HG02678 (cell line): Measurements from ENCODE around the gene NDUFA11.

ENCODE experiments used
- ATAC-seq: cut with Tn5 transposase; IDR thresholded peaks from one replicate; pipeline ENCODE4 v1.9.1; 2021; ENCODE audit warnings: mild to moderate bottlenecking, moderate library complexity; ENCODE audit not compliant: unreplicated experiment

The NDUFA11 gene

DNA sequence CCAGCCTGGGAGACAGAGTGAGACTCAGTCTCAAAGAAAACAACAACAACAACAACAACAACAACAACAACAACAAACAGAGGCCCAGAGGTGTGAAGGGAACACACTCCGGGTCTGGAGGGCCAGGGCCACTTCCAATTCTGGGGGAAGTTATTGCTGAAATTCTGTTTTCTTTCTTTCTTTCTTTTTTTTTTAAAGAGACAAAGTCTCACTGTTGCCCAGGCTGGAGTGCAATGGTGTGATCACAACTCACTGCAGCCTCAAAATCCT, 7.0 kb upstream of the NDUFA11 start:
- ATAC-seq = no peak

DNA sequence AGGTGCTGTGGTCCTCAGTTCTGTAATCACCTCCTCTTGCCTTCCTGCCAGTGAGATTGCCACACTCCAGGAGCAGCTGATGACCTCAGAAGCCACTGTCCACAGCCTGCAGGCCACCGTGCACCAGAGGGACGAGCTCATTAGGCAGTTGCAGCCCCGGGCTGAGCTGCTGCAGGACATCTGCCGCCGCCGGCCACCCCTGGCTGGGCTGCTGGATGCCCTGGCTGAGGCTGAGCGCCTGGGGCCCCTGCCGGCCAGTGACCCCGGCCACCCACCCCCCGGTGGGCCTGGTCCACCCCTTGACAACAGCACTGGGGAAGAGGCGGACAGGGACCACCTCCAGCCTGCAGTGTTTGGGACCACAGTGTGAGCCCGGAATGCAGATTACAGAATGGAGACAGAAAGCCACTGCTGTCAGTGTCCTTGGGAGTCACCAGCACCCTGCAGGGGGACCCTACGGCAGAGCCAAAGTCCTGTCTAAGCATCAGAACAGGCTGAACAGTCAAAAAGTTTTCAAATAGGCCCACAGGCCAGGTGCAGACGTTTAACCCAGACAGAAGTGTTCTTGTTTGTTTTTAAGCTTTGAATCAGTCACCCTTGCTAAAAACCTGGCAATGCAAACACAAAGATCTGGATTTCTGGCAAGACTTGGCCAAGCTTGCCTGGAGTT, 5.3 kb upstream of the NDUFA11 start:
- ATAC-seq = no peak

DNA sequence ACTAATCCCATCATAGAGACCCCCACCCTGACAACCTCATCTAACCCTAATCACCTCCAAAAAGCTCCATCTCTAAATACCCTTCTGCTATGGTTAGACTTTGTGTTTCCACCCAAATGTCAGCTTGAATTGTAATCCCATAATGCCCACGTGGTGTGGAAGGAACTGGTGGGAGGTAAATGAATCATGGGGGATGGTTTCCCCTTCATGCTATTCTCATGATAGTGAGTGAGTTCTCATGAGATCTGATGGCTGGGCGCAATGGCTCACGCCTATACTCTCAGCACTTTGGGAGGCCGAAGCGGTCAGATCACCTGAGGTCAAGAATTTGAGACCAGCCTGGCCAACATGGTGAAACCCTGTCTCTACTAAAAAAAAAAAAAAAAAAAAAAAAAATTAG, 3.7 kb upstream of the NDUFA11 start:
- no peak for ATAC-seq

DNA sequence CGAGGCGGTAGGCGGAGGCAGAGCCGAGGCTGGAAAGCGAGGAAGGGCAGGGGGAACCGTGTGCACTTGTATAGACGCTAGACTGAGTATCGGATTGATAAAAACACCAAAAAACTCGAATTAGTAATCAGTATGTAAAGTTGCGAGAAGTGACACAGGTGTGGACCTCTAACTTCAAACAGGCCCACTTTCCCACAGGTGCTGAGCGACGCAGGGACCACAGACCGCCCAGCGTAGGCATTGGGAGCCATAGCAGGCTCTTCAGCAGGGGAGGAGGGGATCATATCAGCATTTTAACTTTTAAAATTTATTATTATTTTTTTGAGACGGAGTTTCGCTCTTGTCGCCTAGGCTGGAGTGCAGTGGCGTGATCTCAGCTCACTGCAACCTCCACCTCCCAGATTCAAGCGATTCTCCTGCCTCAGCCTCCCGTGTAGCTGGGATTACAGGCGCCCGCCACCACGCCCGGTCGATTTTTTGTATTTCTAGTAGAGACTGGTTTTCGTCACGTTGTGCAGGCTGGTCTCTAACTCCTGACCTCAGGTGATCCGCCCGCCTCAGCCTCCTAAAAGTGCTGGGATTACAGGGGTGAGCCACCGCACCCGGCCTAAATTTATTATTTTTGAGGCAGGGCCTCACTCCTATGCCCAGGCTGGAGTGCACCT, 1.7 kb upstream of the NDUFA11 start:
- ATAC-seq = no peak

DNA sequence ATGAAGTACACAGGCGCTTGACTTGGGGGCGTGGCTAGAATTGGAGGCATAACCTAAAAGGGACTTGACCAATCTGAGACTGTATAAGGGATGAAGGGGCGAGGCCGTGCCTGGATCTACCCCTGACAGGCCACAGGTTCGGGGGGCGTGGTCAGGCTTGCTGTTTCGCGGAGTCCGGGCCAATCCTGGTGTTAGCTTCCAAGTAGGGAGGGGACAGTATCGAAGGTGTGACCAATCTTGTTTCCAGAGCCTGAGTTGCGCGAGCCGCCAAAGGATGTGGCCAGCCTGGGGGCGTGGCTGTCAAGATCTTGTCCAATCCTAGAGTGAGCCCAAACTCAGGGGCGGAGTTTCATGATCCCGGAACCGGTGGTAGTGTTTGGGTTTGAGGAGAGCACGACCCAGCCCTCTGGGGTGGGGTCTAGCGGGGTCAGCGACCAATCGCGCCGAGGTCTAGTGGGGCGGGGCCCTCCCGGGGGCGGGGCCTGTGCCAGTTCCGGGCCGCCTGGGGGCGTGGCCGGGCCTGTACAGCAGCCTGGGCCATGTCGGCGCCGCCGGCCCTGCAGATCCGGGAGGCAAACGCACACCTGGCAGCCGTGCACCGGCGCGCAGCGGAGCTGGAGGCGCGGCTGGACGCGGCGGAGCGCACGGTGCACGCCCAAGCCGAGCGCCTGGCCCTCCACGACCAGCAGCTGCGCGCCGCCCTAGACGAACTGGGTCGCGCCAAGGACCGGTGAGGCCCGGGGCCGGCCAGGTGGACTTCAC, 943 bp upstream of the NDUFA11 start, which contains the start of gene VMAC:
Gene VMAC, plus strand, starts transcription at position 521 of the 762 bp plus-strand sequence. Its CDS starts 19 bp downstream, at position 540.
- peak; percentile 75 for ATAC-seq

DNA sequence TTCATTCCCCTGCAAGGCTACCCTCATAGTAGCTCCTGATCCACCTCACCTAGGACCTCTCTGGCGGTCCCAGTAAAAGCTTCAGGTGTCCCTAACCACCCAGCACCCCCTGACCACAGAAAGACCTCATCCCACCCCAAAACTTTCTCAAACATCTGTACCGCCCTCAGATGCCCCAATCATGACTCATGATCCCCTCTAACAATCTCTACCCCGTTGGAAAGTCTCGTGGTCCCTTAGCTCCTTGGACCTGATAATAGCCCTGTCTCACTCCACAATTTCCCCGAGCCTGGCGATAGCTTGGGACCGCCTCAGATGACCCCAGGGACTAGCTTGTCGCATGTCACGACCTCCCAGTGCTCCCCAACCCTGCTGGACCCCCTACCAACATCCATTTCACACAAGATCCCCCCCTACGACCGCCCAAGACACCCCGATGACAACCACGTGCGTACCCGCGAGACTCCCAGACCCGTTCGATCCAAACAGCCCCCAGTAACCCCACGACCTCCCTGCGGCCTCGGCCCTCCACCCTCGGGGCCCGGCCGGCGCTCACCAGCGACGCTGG, 450 bp downstream of the NDUFA11 start:
- ATAC-seq = no peak

DNA sequence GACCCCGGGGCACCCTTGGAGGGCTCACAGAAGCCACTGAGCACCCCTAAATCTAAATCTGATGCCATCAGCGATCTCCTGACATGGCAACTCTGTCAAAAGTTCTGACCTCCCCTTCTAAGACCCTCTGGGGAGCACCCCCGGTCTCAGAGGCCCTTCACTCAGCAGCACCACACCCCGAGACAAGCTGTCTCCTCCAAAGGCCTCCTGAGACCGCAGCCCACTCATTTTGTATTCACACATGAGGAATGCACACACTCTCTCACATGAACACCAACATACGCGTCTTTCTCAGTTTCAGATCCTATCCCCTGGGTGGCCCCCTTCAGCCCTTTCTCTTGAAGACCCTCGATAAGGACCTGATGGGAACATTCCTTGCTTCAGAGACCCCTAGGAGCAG, 2.6 kb downstream of the NDUFA11 start:
- ATAC-seq = no peak

DNA sequence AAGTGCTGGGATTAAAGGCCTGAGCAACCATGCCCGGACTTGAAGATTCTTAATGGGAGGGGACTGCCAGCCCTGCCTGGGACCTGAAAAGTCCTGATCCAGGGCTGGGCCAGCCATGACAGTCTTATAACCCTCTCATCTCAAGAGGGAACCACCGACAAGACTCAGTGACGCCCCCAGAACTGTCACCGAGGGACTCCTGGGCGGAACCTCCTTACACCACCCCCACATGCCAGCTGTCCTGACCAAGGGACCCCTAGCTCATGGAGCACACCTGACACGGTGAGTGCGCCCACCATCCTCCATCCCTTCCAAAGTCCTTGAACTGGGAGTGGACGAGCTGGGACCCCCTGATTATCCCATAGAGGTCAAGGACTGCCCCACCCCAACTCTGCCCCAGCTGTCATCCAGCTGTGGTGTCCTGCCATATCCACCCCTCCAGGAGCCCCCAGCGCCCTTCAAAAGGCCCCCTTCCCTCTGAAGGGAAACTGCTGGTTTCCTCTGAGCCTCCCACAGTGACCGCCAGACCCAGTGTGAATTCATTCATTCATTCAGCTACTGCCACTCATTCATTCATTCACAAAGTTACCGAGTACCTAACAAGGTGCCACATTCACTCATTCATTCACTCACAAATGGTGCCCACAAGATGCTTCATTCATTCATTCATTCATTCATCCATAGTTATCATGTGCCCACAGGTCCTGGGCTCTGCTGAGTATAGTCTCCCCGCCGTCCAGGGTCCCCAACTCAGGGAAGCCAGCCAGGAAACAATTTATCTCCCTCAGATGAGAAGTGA, 3.7 kb downstream of the NDUFA11 start:
- ATAC-seq = no peak

DNA sequence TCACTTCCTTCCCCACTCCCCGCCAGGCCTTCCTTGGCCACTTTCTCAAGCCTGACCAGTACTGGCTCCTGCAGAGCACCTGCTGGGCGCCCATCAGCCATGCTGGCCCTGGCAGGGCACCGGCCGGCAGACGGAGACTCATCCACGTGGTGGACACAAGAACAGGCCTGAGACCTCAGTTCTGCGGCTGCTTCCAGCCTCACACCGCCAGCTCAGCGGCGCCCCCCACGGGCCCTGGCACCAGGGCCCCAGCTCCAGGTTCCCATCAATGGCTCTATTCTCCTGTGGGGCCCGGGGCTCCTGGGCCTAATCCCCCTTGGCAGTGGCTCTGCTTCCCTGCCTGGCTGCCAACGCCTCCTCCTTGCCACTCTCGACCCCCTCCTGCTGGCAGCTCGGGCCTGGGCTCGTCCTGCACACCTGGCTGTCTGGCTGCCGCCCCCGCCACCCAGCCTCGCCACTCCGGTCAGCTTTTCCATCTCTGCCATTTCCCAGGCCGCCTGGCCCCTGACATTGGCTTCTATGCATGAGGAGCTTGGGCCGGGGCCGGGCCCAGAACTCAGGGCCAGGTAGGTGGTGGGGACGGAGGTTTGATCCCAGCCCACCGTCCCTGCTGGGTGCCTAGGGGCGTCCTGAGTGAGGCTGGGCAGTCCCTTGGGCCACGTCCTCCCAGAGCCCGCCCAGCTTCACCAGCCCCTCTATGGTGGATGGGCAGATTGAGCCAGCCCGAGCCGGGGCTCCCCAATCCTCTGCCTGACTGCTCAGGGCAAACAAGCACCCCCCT, 6.2 kb downstream of the NDUFA11 start:
- ATAC-seq = no peak

DNA sequence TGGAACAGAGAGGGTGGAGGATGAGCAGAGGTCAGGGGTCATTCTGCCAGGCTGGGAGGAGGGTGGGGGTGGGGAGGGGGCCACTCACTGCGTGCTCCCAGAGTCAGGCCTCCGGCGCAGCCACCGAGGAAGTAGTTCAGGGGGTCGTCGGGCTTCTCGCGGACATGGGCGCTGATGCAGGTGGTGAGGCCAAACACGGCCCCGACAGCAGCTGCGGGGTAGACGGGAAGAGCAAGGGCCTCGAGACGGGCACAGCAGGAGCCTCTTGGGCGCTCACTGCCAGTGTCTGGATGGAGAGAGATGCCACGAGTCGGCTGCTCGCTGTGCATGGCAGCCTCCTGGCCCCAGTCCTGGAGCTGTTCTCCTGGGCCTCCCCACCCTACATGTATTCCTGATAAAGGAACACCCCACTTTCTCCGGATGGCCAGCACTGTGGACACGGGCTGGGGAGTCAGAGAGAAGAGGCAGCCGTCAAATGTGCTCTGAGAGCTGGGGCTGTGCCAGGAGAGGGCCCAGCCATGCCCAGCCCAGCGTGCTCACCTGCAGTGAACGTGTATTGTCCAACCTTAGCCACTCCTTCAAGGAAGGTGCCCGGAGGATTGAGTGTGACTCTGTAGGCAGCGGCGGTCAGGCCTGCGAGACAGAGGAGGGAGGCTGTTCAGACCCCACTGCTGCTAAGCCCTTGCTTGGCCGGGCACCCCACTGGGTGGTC, 7.1 kb downstream of the NDUFA11 start:
- ATAC-seq = no peak

DNA sequence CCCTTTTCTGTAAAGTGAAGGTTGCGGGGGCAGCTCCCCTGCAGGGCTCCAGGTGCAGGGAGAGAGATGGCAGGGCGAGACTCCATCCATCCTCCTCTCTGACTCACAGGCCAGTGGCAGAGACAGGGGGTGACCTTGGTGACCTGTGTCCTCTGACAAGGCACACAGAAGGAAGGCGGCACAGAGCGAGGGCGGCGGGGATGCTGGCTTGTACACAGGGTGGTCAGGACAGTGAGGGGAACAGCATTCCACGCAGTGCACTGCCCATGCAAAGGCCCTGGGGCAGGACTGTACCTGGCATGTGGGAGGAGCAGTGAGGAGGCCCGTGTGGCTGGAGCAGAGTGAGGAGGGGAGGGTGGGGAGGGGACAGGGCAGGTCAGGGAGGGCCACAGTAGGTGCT, 7.7 kb downstream of the NDUFA11 start:
- no peak for ATAC-seq

DNA sequence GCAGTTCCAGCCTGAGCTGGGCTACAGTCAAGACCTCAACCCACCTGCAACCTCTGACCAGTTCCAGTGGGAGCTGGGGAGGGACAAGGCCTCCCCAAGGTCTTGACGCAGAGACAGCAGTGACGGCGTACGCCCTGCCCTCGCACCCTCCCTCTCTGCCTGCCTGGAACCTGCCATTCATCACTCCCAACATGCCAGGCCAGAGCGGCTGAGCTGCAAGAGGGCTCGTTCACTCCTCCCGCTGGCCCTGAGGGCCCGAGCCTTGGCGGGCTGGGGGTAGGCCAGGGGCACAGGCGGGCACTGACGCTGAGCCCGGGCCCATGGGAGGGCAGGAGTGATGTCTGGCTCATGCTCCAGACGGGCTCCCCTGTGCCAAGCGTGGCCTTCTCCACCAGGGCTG, 8.2 kb downstream of the NDUFA11 start:
- ATAC-seq = no peak

DNA sequence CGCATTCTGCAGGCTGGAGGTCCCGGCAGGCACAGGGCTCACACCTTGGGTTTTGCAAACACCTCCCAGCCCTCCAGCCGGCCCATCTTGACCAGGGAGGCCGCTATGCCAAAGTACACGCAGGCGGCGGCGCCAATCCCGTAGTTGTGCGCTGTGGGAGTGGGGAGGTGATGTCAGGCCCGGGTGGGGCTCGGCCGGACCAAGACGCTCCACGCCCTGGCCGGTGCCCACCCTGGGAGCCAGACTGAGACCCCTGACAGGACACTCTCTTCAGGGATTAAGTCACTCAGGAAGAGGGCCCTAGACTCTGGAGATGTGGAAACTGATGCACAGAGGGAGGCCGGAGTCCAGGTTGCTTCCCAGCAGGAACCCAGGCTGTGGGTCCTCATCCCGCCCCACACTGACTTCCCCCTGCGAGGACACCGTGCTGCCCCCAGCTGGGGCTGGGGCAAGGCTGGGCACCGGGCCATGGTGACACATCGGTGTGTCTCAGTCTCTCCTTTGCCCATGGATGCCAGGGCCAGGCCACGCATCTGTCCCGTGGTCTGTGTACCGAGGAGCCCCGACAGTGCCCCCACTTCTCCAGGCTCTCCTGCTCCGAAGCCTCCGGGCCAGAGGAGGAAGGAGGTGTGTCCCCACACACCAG, 8.8 kb downstream of the NDUFA11 start:
- ATAC-seq = no peak

DNA sequence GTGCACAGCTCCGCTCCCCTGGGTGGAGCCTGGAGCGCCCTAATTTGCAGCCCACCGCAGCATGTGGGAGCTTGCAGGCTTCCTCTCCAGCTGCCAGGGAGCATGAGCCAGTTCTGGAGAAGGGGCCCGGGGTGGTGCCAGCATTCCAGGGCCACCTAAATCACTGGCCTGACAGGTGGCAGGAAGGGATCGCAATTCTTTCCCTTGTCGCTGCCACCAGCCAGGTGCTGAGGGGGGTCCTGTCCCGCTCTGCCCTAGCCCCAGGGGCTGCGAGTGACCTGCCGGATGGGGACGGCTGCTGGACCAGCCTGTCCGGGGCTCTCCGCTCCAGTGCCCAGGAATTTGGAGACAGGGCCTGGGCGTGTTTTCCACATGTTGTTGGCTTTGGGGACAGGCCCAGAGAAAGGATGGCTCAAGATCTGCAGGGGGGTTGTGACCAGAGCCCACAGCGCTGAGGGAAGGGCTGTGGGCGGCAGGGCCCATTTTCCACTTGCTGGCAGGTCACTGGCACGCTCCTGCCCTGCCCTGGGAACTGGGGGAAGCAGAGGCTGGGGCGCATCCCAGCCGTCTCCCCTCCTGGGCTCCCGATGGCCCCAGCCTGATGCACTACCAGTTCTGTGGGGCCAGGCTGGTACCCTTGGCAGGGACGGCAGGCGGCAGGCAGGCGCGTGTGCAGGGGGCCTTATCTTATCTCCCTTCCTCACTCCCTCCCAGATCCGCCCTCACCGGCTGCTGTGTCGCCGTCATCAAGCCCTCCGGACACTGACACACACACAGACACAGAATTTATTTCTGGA, 9.5 kb downstream of the NDUFA11 start:
- no peak for ATAC-seq

DNA sequence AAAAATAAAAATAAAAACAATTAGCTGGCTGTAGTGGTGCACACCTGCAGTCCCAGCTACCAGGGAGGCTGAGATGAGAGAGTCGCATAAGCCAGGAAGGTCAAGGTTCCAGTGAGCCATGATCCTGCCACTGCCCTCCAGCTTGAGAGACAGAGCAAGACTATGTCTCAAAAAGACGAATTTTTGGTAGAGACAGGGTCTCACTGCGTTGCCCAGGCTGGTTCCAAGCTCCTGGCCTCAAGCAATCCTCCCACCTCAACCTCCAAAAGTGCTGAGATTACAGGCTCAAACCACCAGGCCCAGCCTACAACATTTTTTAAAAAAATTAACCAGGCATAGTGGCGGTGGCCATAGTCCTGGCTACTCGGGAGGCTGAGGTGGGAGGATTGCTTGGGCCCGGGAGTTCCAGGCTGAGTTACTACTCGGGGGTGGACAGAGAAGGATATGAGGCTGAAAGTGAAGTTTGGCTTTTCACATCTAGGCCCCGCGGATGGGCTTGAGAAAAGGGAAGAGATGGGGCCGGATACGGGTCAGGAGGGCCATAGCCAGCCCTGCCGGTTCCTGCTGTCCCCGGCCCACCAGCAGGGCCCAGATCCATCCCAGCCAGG, 10.2 kb downstream of the NDUFA11 start:
- no peak for ATAC-seq

DNA sequence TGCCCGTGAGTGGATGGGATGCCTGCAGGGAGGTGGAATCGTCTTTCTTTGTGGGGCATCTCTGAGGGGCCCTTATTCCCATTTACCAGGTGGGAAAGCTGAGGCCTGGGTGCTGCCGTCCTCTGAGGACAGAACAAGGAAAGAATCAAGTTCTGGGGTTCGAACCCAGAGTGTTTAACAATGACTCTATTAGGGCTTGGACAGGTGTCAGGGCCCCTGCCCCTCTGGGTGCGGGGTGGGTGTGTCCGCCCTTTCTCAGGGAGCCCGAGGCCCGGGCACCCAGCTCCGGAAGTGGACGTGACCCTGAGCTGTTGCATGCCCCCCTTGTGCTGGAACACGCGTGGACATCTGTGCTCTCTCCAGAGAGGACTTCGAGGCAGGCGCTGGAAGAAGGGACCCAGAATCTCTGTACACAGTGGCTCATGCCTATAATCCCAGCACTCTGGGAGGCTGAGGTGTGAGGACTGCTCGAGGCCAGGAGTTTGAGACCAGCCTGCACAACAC, 10.8 kb downstream of the NDUFA11 start:
- ATAC-seq = no peak

DNA sequence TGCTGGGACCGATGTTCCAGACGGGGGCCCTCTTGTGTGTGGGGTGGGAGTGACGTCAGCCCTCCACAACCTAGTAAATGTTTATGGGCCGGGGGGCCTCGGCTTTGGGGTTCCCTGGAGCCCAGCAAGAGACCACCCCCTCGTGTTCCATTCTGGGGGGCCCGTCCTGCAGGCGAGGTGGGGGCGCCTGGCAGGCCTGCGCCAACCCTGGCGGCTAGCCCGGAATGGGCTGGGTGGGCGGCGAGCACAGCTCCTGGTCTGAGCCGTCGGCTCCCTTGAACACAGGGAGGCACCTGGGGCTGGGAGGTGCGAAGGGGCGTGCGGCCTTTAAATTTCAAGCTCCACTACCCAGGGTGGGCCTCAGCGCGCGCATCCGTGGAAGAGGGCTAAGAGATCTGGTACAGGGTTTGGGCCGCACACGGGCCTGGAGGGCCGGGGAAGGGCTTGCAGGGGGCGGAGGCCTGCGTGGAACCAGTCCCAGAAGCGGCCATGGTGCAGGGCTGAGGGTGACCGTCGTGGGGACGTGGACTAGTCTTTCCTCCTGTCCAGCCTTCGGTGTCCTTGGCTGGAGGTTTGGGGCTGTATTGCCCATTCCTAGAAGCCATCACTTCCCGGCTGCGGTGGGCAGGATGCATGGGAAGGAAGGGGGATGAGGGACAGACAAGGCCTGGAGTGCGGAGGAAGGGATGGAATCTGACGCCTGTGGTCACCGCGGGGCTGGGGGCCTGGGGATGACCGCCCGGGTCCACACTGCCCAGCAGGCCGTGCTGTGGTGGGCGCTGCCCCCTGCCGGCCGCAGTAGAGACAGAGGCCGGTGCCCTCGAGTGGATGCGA, 11.4 kb downstream of the NDUFA11 start:
- no peak for ATAC-seq
